Measurements from ENCODE around the gene LAMTOR4.
"Not testable (repeated sequence)": the region's sequence is repeated elsewhere in the genome, so short reads cannot be mapped to it uniquely, and the experiment has no call there.

DNA sequence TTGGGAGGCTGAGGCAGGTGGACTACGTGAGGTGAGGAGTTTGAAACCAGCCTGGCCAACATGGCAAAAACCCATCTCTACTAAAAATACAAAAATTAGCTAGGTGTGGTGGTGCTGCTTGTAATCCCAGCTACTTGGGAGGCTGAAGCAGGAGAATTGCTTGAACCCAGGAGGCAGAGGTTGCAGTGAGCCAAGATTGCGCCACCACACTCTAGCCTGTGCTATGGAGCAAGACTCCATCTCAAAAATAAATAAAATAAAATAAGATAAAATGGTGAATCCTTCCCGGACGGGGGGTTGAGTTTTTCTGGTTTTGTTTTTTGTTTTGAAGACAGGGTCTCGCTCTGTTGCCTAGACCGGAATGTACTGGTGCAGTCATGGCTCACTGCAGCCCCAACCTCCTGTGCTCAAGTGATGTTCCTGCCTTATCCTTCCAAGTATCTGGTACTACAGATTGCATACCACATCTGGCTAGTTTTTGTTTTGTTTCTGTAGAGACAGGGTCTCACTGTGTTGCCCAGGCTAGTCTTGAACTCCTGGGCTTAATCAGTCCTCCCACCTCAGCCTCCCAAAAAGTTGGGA lies 43.7 kb downstream of the LAMTOR4 start:
- TF ChIP-seq EZH2 (IDR thresholded peaks at IDR 0.05; ENCODE audit: insufficient read depth, low read length) = not testable (repeated sequence)
- TF ChIP-seq, protein P1, sequence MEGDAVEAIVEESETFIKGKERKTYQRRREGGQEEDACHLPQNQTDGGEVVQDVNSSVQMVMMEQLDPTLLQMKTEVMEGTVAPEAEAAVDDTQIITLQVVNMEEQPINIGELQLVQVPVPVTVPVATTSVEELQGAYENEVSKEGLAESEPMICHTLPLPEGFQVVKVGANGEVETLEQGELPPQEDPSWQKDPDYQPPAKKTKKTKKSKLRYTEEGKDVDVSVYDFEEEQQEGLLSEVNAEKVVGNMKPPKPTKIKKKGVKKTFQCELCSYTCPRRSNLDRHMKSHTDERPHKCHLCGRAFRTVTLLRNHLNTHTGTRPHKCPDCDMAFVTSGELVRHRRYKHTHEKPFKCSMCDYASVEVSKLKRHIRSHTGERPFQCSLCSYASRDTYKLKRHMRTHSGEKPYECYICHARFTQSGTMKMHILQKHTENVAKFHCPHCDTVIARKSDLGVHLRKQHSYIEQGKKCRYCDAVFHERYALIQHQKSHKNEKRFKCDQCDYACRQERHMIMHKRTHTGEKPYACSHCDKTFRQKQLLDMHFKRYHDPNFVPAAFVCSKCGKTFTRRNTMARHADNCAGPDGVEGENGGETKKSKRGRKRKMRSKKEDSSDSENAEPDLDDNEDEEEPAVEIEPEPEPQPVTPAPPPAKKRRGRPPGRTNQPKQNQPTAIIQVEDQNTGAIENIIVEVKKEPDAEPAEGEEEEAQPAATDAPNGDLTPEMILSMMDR (IDR thresholded peaks at IDR 0.05; ENCODE audit: insufficient read depth, low read depth, low read length) = not testable (repeated sequence)
